IMR-90 (cell line): ENCODE data around the gene LRRC31. TPM values are rescaled to one million over a fixed set of nuclear protein-coding genes. Genes with fewer than 3 reads are reported as not detected.

Experiments
- ATAC-seq: fragments of 200-7000 bp; cut with Tn5 transposase; 2 replicates; pipeline ENCODE4 v1.9.1; 2020; ENCODE audit warnings: low read depth, mild to moderate bottlenecking, moderate library complexity
- BruUV-seq: library from RNA; stranded (reverse); fragments of 400-500 nt; replicated peaks from 2 replicates; lab custom pipeline; 2021; lab: Mats Ljungman, UMichigan
- CTCF ChIA-PET: fragments of 300-600 bp; formaldehyde crosslinking; extraction: SDS; loops from one replicate; lab custom pipeline; 2021; ENCODE audit warnings: antibody characterized with exemption; lab: Yijun Ruan, JAX
- POLR2A ChIA-PET: fragments of 300-600 bp; sonication (Branson Sonifier 250); formaldehyde crosslinking; loops from one replicate; lab custom pipeline; 2022; ENCODE audit warnings: antibody characterized with exemption; ENCODE audit not compliant: unreplicated experiment; lab: Charles Lee
- DNase-seq: peaks from one replicate; pipeline ENCODE4 v3.0.0; 2013
- H2AFZ ChIP-seq: replicated peaks from 2 replicates; pipeline ENCODE3; 2013; ENCODE audit warnings: low read length, mild to moderate bottlenecking; ENCODE audit not compliant: poor library complexity
- H2AK5ac ChIP-seq: 2 replicates; pipeline ENCODE4 v1.6.1; 2013; ENCODE audit warnings: low read depth, low read length, inconsistent platforms
- H2AK9ac ChIP-seq: replicated peaks from 2 replicates; pipeline ENCODE3; 2013; ENCODE audit warnings: mild to moderate bottlenecking, low read depth, low read length, moderate library complexity; ENCODE audit not compliant: poor library complexity
- H2BK120ac ChIP-seq: 2 replicates; pipeline ENCODE4 v1.6.1; 2013; ENCODE audit warnings: low read depth, low read length, inconsistent platforms
- H2BK15ac ChIP-seq: 3 replicates; pipeline ENCODE4 v1.6.1; 2013; ENCODE audit warnings: low read depth, low read length, inconsistent platforms
- H2BK20ac ChIP-seq: 2 replicates; pipeline ENCODE4 v1.6.1; 2013; ENCODE audit warnings: low read depth, mild to moderate bottlenecking, inconsistent platforms, low read length, moderate library complexity
- H2BK5ac ChIP-seq: 2 replicates; pipeline ENCODE4 v1.6.1; 2013; ENCODE audit warnings: mild to moderate bottlenecking, low read depth, low read length, inconsistent platforms; ENCODE audit not compliant: poor library complexity, severe bottlenecking
- H3K14ac ChIP-seq: replicated peaks from 2 replicates; pipeline ENCODE4 v1.6.1; 2013; ENCODE audit warnings: low read depth, low read length, inconsistent platforms
- H3K18ac ChIP-seq: 2 replicates; pipeline ENCODE4 v1.6.1; 2013; ENCODE audit warnings: low read depth, low read length, control low read depth
- H3K23ac ChIP-seq: 2 replicates; pipeline ENCODE4 v1.6.1; 2013; ENCODE audit warnings: low read depth, low read length, inconsistent platforms
- H3K27ac ChIP-seq: 2 replicates; pipeline ENCODE4 v1.5.1; 2013; ENCODE audit warnings: mild to moderate bottlenecking, control low read depth, low read length; ENCODE audit not compliant: insufficient read depth
- H3K27me3 ChIP-seq: 2 replicates; pipeline ENCODE4 v1.6.1; 2013; ENCODE audit warnings: low read length; ENCODE audit not compliant: control insufficient read depth, insufficient read depth
- H3K36me3 ChIP-seq: 2 replicates; pipeline ENCODE4 v1.6.1; 2013; ENCODE audit warnings: low read length, mixed read lengths; ENCODE audit not compliant: control insufficient read depth, insufficient read depth
- H3K4ac ChIP-seq: 2 replicates; pipeline ENCODE4 v1.6.1; 2013; ENCODE audit warnings: low read depth, low read length, inconsistent platforms
- H3K4me1 ChIP-seq: 2 replicates; pipeline ENCODE4 v1.6.1; 2013; ENCODE audit warnings: low read length, mixed read lengths; ENCODE audit not compliant: control insufficient read depth, insufficient read depth
- H3K4me2 ChIP-seq: 2 replicates; pipeline ENCODE4 v1.6.1; 2013; ENCODE audit warnings: low read depth, mild to moderate bottlenecking, control low read depth, low read length, moderate library complexity
- H3K4me3 ChIP-seq: 2 replicates; pipeline ENCODE4 v1.5.1; 2013; ENCODE audit warnings: low read depth, mild to moderate bottlenecking, control low read depth, low read length, moderate library complexity; ENCODE audit not compliant: insufficient read depth
- H3K56ac ChIP-seq: 2 replicates; pipeline ENCODE4 v1.6.1; 2013; ENCODE audit warnings: low read length, inconsistent platforms; ENCODE audit not compliant: insufficient read depth; ENCODE audit errors: extremely low read depth
- H3K79me1 ChIP-seq, 2 experiments: 2 replicates each; pipeline ENCODE4 v1.6.1; 2013; ENCODE audit warnings: low read length in 2 of 2, inconsistent platforms in 1 of 2, low read depth in 1 of 2
- H3K9ac ChIP-seq: 2 replicates; pipeline ENCODE4 v1.6.1; 2013; ENCODE audit warnings: low read depth, low read length, control low read depth
- H3K9me1 ChIP-seq: 2 replicates; pipeline ENCODE4 v1.6.1; 2013; ENCODE audit warnings: low read length, inconsistent platforms; ENCODE audit not compliant: insufficient read depth
- H3K9me3 ChIP-seq: 2 replicates; pipeline ENCODE4 v1.6.1; 2013; ENCODE audit warnings: low read length; ENCODE audit not compliant: control insufficient read depth, insufficient read depth
- H4K20me1 ChIP-seq: 2 replicates; pipeline ENCODE4 v1.6.1; 2013; ENCODE audit warnings: low read length, inconsistent platforms; ENCODE audit not compliant: insufficient read depth
- H4K5ac ChIP-seq: 2 replicates; pipeline ENCODE4 v1.6.1; 2013; ENCODE audit warnings: mild to moderate bottlenecking, low read depth, low read length, control low read depth
- H4K8ac ChIP-seq, 2 experiments: 2 replicates each; pipeline ENCODE4 v1.6.1; 2013; ENCODE audit warnings: low read depth in 2 of 2, low read length in 2 of 2, control low read depth in 1 of 2, inconsistent platforms in 1 of 2
- H4K91ac ChIP-seq: 2 replicates; pipeline ENCODE4 v1.6.1; 2013; ENCODE audit warnings: low read depth, low read length, inconsistent platforms; ENCODE audit not compliant: insufficient read depth
- BHLHE40 ChIP-seq: fragments of 150-350 bp; IDR thresholded peaks from 2 replicates; pipeline ENCODE4 v1.6.1; 2016; ENCODE audit warnings: mild to moderate bottlenecking, low read depth, low read length
- CEBPB ChIP-seq: IDR thresholded peaks from 2 replicates; pipeline ENCODE4 v1.6.1; 2012; ENCODE audit warnings: low read depth, low read length, improper control_type of control experiment
- CHD1 ChIP-seq: IDR thresholded peaks from 2 replicates; pipeline ENCODE4 v1.6.1; 2012; ENCODE audit warnings: low read depth, low read length, improper control_type of control experiment
- ELK1 ChIP-seq: fragments of 150-350 bp; IDR thresholded peaks from 2 replicates; pipeline ENCODE4 v1.6.1; 2016; ENCODE audit warnings: low read depth, mild to moderate bottlenecking, low read length, moderate library complexity, borderline replicate concordance
- FOS ChIP-seq: fragments of 150-350 bp; IDR thresholded peaks from 2 replicates; pipeline ENCODE4 v1.6.1; 2016; ENCODE audit warnings: low read depth, low read length
- MAFK ChIP-seq: IDR thresholded peaks from 2 replicates; pipeline ENCODE4 v1.6.1; 2012; ENCODE audit warnings: low read depth, low read length, improper control_type of control experiment
- MAZ ChIP-seq: IDR thresholded peaks from 2 replicates; pipeline ENCODE4 v1.6.1; 2012; ENCODE audit warnings: low read depth, mild to moderate bottlenecking, low read length, improper control_type of control experiment, moderate library complexity, borderline replicate concordance
- MXI1 ChIP-seq: IDR thresholded peaks from 2 replicates; pipeline ENCODE4 v1.6.1; 2012; ENCODE audit warnings: low read depth, mild to moderate bottlenecking, low read length, moderate library complexity, borderline replicate concordance
- NFE2L2 ChIP-seq: fragments of 150-350 bp; IDR thresholded peaks from 2 replicates; pipeline ENCODE4 v1.6.1; 2016; ENCODE audit warnings: low read depth, mild to moderate bottlenecking, low read length
- POLR2A ChIP-seq: IDR thresholded peaks from 2 replicates; pipeline ENCODE4 v1.6.1; 2012; ENCODE audit warnings: mild to moderate bottlenecking, low read depth, low read length
- RAD21 ChIP-seq: IDR thresholded peaks from 2 replicates; pipeline ENCODE4 v1.6.1; 2012; ENCODE audit warnings: low read length, improper control_type of control experiment
- RCOR1 ChIP-seq: IDR thresholded peaks from 2 replicates; pipeline ENCODE4 v1.6.1; 2012; ENCODE audit warnings: mild to moderate bottlenecking, low read length, improper control_type of control experiment; ENCODE audit not compliant: insufficient replicate concordance
- RFX5 ChIP-seq: IDR thresholded peaks from 2 replicates; pipeline ENCODE4 v1.8.0; 2012; ENCODE audit warnings: low read depth, mild to moderate bottlenecking, low read length, moderate library complexity
- SMC3 ChIP-seq: fragments of 150-350 bp; IDR thresholded peaks from 2 replicates; pipeline ENCODE4 v1.6.1; 2016; ENCODE audit warnings: low read depth, mild to moderate bottlenecking, antibody characterized with exemption, low read length, moderate library complexity
- WGBS, 2 experiments: methylation state at CpG; one replicate each; pipeline versions ENCODE4 v1.1.5 to v1.1.7; 2013; ENCODE audit warnings: missing lambda C conversion rate in 2 of 2; ENCODE audit not compliant: insufficient read length in 1 of 2; ENCODE audit errors: extremely low coverage in 2 of 2; 5-methylcytosine and 5-hydroxymethylcytosine counted together
- dilution Hi-C: fragments of 300-500 bp; cut with HindIII; formaldehyde crosslinking; loops from one replicate; pipeline ENCODE4 v1.14.3; 2018; ENCODE audit warnings: low sequenced_read_pairs; ENCODE audit not compliant: unreplicated experiment
- in situ Hi-C: fragments of 300-500 bp; cut with MboI; formaldehyde crosslinking; loops from 3 replicates; pipeline ENCODE4 v1.14.3; 2019; ENCODE audit warnings: low sequenced_read_pairs, inconsistent platforms, mixed read lengths
- intact Hi-C: fragments of 100-400 bp; cut with micrococcal nuclease; formaldehyde crosslinking; loops from 2 replicates; pipeline ENCODE4 v1.10.0; 2022
- polyA plus RNA-seq, 3 experiments: library from polyadenylated mRNA; depleted of rRNA; stranded (reverse); fragments of >200 nt; gene quantifications; 2 replicates each; pipeline ENCODE4 v1.2.3, GENCODE V29; 2012; ENCODE audit warnings: low replicate concordance in 1 of 3
- total RNA-seq: library from RNA; depleted of rRNA; stranded (reverse); fragments of >200 nt; gene quantifications from 2 replicates; pipeline ENCODE4 v1.2.3, GENCODE V29; 2012
- TF ChIP-seq, protein P1 (sequence below): fragments of 150-350 bp; IDR thresholded peaks from 2 replicates; pipeline ENCODE4 v1.6.1; 2017; ENCODE audit warnings: mild to moderate bottlenecking, antibody characterized with exemption, low read length, low read depth
- TF ChIP-seq, protein P2 (sequence below): conservative IDR thresholded peaks from 2 replicates; pipeline ENCODE4 v1.5.1; 2012; ENCODE audit warnings: mild to moderate bottlenecking, low read depth, low read length, improper control_type of control experiment

Gene LRRC31
- total and polyA plus RNA-seq, 2 of the 4 experiments (the other 2 are of a cell fraction) = not detected

GRCh38 chr3:169838511-169839030 lies 31.2 kb downstream of the LRRC31 start:
- H3K27me3 ChIP-seq = no peaks in the 10 kb centered on the region; the same call in 1 of the 2 replicates
- H3K23ac ChIP-seq = no peak overlapping the region
- no peak overlapping the region for H3K27ac ChIP-seq
- H2AK9ac ChIP-seq = no peak overlapping the region
- no peak overlapping the region for H4K91ac ChIP-seq
- no peak overlapping the region for H4K5ac ChIP-seq
- H2AFZ ChIP-seq = no peak overlapping the region
- ATAC-seq (no peak), DNase-seq (no peak)
- no peak overlapping the region for H2AK5ac ChIP-seq
- H2BK5ac ChIP-seq = no peak overlapping the region
- H3K36me3 ChIP-seq = no peaks in the 10 kb centered on the region
- no peak overlapping the region for H3K4ac ChIP-seq
- H3K56ac ChIP-seq = no peak overlapping the region
- H3K14ac ChIP-seq = no peak overlapping the region
- peaks cover 5% of the 10 kb centered on the region for H3K4me1 ChIP-seq
- H3K4me3 ChIP-seq = no peak overlapping the region
- no CpG with 5 or more reads among the region's 1 CpG for WGBS, 2 experiments
- H2BK20ac ChIP-seq = no peak overlapping the region
- no peak overlapping the region for H3K4me2 ChIP-seq
- ChIA-PET CTCF (no interaction called here), POLR2A (no interaction called here)
- H4K20me1 ChIP-seq = no peaks in the 10 kb centered on the region
- no peak overlapping the region for H2BK120ac ChIP-seq
- intact Hi-C loops (no loop called here), dilution Hi-C loops (no loop called here), in situ Hi-C loops (no loop called here)
- no TSS peak for BruUV-seq
- H3K9me3 ChIP-seq = no peaks in the 10 kb centered on the region
- H3K9ac ChIP-seq = no peak overlapping the region
- TF ChIP-seq RFX5 (no peak), RCOR1 (no peak), BHLHE40 (no peak), MAFK (no peak), MAZ (no peak), SMC3 (no peak), ELK1 (no peak), MXI1 (no peak), POLR2A (no peak), NFE2L2 (no peak), RAD21 (no peak), CEBPB (no peak), CHD1 (no peak), FOS (no peak)
- TF ChIP-seq, protein P1, sequence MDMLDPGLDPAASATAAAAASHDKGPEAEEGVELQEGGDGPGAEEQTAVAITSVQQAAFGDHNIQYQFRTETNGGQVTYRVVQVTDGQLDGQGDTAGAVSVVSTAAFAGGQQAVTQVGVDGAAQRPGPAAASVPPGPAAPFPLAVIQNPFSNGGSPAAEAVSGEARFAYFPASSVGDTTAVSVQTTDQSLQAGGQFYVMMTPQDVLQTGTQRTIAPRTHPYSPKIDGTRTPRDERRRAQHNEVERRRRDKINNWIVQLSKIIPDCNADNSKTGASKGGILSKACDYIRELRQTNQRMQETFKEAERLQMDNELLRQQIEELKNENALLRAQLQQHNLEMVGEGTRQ = no peak
- TF ChIP-seq, protein P2, sequence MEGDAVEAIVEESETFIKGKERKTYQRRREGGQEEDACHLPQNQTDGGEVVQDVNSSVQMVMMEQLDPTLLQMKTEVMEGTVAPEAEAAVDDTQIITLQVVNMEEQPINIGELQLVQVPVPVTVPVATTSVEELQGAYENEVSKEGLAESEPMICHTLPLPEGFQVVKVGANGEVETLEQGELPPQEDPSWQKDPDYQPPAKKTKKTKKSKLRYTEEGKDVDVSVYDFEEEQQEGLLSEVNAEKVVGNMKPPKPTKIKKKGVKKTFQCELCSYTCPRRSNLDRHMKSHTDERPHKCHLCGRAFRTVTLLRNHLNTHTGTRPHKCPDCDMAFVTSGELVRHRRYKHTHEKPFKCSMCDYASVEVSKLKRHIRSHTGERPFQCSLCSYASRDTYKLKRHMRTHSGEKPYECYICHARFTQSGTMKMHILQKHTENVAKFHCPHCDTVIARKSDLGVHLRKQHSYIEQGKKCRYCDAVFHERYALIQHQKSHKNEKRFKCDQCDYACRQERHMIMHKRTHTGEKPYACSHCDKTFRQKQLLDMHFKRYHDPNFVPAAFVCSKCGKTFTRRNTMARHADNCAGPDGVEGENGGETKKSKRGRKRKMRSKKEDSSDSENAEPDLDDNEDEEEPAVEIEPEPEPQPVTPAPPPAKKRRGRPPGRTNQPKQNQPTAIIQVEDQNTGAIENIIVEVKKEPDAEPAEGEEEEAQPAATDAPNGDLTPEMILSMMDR = no peak
- H3K79me1 ChIP-seq = no peaks in the 10 kb centered on the region
- no peak overlapping the region for H4K8ac ChIP-seq
- H3K9me1 ChIP-seq = 0 out of 2 replicates have a peak, but pooled peaks cover 4% of the 10 kb centered on the region
- H2BK15ac ChIP-seq = no peak overlapping the region
- H3K18ac ChIP-seq = no peak overlapping the region
